ENCODE results near the gene MEIS1. TPM values are rescaled to one million over a fixed set of nuclear protein-coding genes. Genes with fewer than 3 reads are reported as not detected.

Gene MEIS1
- total and polyA plus RNA-seq, 2 donors (not counting 1 experiment from before 2014, with no cell fraction given) = 0.03 TPM; not detected in 1

- Histone ChIP-seq H4K20me1 (ENCODE audit: control insufficient read depth, insufficient read depth, low read length, poor library complexity, severe bottlenecking) (no peaks in the 10 kb centered on the region), H2AFZ (ENCODE audit: insufficient read depth, low read depth, low read length, poor library complexity, severe bottlenecking) (no peak overlapping the region), H3K9ac (ENCODE audit: low read length) (no peak overlapping the region), H3K27me3 (replicated peaks in 1 of 4; ENCODE audit: control extremely low read depth in 1 of 4, control insufficient read depth in 3 of 4, insufficient read depth in 4 of 4, low read length in 3 of 4) (no peaks in the 10 kb centered on the region), H3K79me2 (ENCODE audit: control insufficient read depth, insufficient read depth, low read length) (no peaks in the 10 kb centered on the region), H3K4me3 (ENCODE audit: control extremely low read depth in 1 of 5, extremely low read depth in 1 of 5, insufficient read depth in 1 of 5, low read depth in 2 of 5, low read length in 4 of 5) (no peak overlapping the region), H3K27ac (ENCODE audit: low read length in 2 of 2) (no peak overlapping the region), H3K36me3 (replicated peaks in 1 of 2; ENCODE audit: control extremely low read depth in 1 of 2, control insufficient read depth in 1 of 2, extremely low read depth in 1 of 2, insufficient read depth in 2 of 2, low read length in 1 of 2) (no peaks in the 10 kb centered on the region), H3K9me3 (ENCODE audit: control extremely low read depth in 1 of 3, control insufficient read depth in 2 of 3, insufficient read depth in 1 of 3, low read length in 2 of 3) (no peaks in the 10 kb centered on the region), H3K4me1 (ENCODE audit: control insufficient read depth in 2 of 2, insufficient read depth in 2 of 2, low read length in 2 of 2) (no peaks in the 10 kb centered on the region), H3K4me2 (replicated peaks; ENCODE audit: low read depth, low read length, poor library complexity, severe bottlenecking) (no peak overlapping the region)
- DNase-seq = no peak
- Mint-ChIP-seq H3K27ac (no peak overlapping the region), H3K27me3 (peaks cover 10% of the 10 kb centered on the region), H3K4me1 (no peaks in the 10 kb centered on the region), H3K4me3 (no peak overlapping the region), H3K9me3 (ENCODE audit: insufficient read depth) (no peaks in the 10 kb centered on the region)
- ChIA-PET POLR2A (no interaction called here), CTCF (no interaction called here)
- ATAC-seq (ENCODE audit: low read depth) = no peak
- intact Hi-C loops (cut with micrococcal nuclease) = no loop called here
- no peak for TF ChIP-seq EZH2 (IDR thresholded peaks at IDR 0.05; ENCODE audit: borderline replicate concordance, insufficient read depth, low read depth, low read length, poor library complexity, severe bottlenecking)
- no peak for TF ChIP-seq CTCF (IDR thresholded peaks at IDR 0.05)
- 100% methylated on average over 3 of the region's 6 CpGs for WGBS (ENCODE audit: insufficient coverage)
Observed at GRCh38 chr2:66461664-66462500, 27.0 kb downstream of the MEIS1 start.

GRCh38 chr2:66462501-66462825 is 27.5 kb downstream of the MEIS1 start:
- Mint-ChIP-seq H3K4me3 (no peak overlapping the region), H3K4me1 (no peaks in the 10 kb centered on the region), H3K27me3 (peaks cover 10% of the 10 kb centered on the region), H3K27ac (no peak overlapping the region), H3K9me3 (ENCODE audit: insufficient read depth) (no peaks in the 10 kb centered on the region)
- Histone ChIP-seq H4K20me1 (ENCODE audit: control insufficient read depth, insufficient read depth, low read length, poor library complexity, severe bottlenecking) (no peaks in the 10 kb centered on the region), H3K9ac (ENCODE audit: low read length) (no peak overlapping the region), H3K4me2 (replicated peaks; ENCODE audit: low read depth, low read length, poor library complexity, severe bottlenecking) (no peak overlapping the region), H3K4me3 (ENCODE audit: control extremely low read depth in 1 of 5, extremely low read depth in 1 of 5, insufficient read depth in 1 of 5, low read depth in 2 of 5, low read length in 4 of 5) (no peak overlapping the region), H3K27ac (ENCODE audit: low read length in 2 of 2) (no peak overlapping the region), H3K27me3 (replicated peaks in 1 of 4; ENCODE audit: control extremely low read depth in 1 of 4, control insufficient read depth in 3 of 4, insufficient read depth in 4 of 4, low read length in 3 of 4) (no peaks in the 10 kb centered on the region), H3K79me2 (ENCODE audit: control insufficient read depth, insufficient read depth, low read length) (no peaks in the 10 kb centered on the region), H3K9me3 (ENCODE audit: control extremely low read depth in 1 of 3, control insufficient read depth in 2 of 3, insufficient read depth in 1 of 3, low read length in 2 of 3) (no peaks in the 10 kb centered on the region), H3K36me3 (replicated peaks in 1 of 2; ENCODE audit: control extremely low read depth in 1 of 2, control insufficient read depth in 1 of 2, extremely low read depth in 1 of 2, insufficient read depth in 2 of 2, low read length in 1 of 2) (no peaks in the 10 kb centered on the region), H3K4me1 (ENCODE audit: control insufficient read depth in 2 of 2, insufficient read depth in 2 of 2, low read length in 2 of 2) (no peaks in the 10 kb centered on the region), H2AFZ (ENCODE audit: insufficient read depth, low read depth, low read length, poor library complexity, severe bottlenecking) (no peak overlapping the region)
- CTCF ChIA-PET = no interaction called here
- DNase-seq (no peak), ATAC-seq (ENCODE audit: low read depth) (no peak)
- WGBS (ENCODE audit: insufficient coverage) = 83% methylated on average over 2 of the region's 5 CpGs
- intact Hi-C loops (cut with micrococcal nuclease) = no loop called here
- TF ChIP-seq EZH2 (IDR thresholded peaks at IDR 0.05; ENCODE audit: borderline replicate concordance, insufficient read depth, low read depth, low read length, poor library complexity, severe bottlenecking) = no peak
- POLR2A ChIA-PET = no interaction called here

All from B cell (primary cell).